Kidney glomerular epithelial cell (primary cell): ENCODE measurements around the gene C10orf53.

ENCODE experiments used
- DNase-seq: peaks from one replicate; lab custom pipeline; 2025; lab: John Stamatoyannopoulos, UW

The C10orf53 gene, protein sequence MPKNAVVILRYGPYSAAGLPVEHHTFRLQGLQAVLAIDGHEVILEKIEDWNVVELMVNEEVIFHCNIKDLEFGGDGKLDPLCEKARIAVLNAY

DNA sequence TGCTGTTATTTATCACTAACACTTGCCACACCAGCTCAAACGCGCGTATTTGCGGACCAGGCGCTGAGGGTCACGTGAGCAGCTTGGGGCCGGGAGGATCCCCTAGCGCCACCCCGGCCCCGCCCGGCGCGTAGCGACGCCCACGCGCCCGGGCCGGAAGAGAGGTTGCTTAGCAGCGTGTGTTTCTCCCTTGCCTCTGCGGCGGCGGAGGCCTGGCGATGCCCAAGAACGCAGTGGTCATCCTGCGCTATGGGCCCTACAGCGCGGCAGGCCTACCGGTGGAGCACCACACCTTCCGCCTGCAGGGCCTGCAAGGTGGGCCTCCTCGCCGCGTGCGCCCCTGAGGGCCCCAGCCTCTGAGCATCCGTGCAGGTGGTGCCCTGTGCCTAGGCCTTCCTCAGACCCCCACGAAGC, at the start of gene C10orf53:
Gene C10orf53, plus strand, starts transcription at position 172 of the 414 bp plus-strand sequence. Its CDS starts 47 bp downstream, at position 219.
- DNase-seq: peak; percentile 32

GRCh38 chr10:49631975-49632374, 47.5 kb upstream of the C10orf53 start:
- no peak for DNase-seq

- DNase-seq: no peak
These were observed 46.8 kb upstream of the C10orf53 start for GRCh38 chr10:49632406-49633317.

DNA sequence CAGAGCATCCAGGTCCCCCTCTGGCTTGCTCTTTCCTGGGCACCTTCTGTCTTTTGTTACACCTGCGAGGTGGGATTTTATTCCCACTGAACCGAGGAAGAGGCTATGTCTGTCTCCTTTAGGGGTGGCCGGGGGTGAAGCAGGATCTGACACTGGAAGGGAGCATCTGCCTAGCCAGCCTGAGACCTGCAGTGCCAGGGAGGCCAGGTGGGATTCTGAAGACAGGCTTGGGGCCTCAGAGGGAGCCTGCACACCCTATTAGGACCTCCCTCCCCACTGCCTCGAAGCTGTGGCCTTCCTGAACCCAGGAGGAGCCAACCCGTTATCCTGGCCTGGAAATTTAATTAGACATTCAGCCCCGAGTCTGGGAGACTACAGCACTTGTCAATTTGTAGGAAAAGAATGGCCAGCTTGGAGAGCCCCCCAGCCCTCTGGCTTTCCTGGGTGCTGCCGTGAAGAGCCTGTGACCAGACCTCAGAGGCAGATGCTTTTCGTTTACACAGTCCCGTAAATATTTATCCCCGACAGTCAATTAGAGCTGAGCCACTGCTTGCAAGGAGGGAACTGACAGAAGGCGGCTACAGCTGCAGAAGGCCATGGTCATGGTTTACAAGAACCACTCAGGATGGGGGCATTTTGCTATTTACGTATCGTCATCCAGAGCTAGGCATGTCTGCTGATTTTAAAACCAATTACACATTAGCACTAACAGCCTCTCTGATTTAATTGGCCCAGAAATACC, 46.0 kb upstream of the C10orf53 start:
- DNase-seq: no peak

DNA sequence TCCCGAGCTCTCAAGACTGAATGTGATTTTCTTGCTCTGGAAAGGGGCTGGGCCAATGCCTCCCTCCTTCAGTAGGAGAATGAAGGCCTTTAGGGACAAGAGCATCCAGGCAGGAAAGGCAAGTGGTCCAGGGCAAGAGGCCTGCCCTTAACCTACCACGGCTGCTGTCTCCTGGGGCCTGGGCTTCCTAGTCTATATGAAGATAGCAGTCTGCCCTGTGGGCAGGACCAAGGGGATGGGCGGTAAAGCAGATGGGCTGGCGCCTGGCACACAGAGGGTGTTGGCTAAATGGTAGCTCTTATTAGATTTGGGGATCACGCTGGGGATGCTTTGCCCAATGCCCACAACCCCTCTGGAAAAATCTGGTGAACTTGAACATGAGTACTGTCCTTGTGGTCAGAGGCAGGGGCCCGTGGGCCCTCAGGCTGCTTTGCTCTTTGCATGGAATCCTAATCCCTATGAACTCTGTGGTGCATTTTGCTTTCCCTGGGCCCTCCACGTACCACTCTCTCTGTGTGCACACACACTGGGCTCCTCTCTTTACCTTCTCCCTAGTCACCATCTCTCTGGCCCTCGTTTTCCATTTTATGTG, 45.3 kb upstream of the C10orf53 start:
- DNase-seq: no peak

- DNase-seq: no peak
These were observed 37.1 kb upstream of the C10orf53 start for GRCh38 chr10:49642311-49642710.

DNA sequence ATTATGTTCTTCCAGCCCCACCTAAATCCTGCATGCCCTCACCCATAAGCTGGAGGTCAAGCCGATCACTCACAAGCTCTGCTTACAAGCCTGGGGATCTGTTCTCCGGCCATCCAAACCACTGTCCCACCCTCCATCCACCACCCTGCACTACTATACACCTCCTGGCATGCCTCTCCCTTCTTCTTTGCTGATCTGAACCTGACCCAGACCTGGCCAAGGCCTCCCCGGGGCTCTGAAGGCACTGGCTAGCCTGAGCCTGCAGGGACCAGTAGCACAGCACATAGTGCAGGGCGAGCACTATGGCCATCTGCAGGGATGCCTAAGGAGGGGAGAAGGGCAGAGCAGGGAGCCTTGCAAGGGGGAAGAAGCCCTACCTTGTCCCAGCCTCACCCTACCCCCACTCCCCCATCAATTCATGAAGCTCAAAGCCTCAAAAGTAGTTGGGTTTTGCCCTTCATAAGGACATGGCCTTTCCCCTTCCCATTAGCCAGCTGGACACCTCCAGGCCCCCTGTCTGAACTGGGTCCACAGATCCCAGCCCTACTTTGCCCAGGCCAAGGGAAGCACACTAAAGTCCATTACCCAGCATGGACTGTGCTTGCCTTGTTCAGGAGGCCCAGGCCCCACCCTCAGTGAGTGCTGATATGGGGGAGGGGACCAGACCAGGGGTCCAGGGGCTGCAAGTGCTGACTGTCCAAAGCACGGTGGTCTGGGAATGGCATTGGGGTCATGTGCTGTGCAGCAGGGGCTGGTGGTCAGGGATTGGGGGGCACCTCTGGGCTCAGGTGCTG, 36.0 kb upstream of the C10orf53 start:
- no peak for DNase-seq

GRCh38 chr10:49644035-49644646, 35.3 kb upstream of the C10orf53 start:
- no peak for DNase-seq

GRCh38 chr10:49645417-49645816, 34.0 kb upstream of the C10orf53 start:
- no peak for DNase-seq

DNA sequence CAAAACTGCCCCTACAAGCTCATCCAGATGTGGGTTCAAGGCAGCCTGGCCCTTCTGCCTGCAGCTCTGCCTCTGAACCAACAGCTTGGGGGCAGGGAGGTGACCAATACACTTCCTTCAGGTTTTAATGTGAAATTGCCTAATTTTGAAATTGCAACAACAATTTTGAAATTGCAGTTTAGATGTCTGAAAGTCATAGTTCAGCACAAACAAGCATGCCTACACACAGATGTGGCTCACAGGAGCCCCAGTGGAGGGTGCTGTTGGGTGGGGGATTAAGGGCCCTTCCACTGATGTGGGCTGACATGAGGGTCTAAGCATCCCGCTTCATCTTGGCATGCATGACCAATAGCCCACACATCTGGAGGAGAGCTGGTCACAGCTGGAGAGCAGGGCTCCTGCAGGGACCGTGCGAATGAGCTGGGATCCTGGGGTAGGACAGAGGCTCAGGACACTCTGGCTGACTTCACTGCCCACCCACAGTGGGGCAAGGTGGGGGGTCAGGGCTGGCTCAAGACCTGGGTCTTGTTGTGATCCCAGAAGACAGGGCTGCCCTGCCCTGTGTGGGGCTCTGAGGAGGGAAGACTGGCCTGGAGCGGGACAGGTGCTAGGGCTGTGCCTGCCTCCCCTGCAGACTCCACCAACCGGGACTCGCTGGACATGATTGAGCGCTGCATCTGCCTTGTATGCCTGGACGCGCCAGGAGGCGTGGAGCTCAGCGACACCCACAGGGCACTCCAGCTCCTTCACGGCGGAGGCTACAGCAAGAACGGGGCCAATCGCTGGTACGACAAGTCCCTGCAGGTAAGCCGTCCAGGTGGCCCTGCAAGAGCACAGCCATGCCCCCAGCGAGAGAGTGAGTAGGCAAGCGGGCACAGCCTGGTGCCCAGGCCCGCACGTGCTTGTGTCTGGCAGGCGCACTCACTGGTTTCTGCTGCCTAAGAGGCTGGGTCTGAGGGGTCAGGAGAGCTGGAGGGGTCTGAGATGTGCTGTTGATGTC, 33.3 kb upstream of the C10orf53 start:
- DNase-seq: no peak

- DNase-seq: no peak
These were observed 31.9 kb upstream of the C10orf53 start for GRCh38 chr10:49647554-49647953.

- DNase-seq: no peak
These were observed 31.3 kb upstream of the C10orf53 start for GRCh38 chr10:49647985-49648795.

GRCh38 chr10:49649294-49649693, 30.2 kb upstream of the C10orf53 start:
- no peak for DNase-seq

DNA sequence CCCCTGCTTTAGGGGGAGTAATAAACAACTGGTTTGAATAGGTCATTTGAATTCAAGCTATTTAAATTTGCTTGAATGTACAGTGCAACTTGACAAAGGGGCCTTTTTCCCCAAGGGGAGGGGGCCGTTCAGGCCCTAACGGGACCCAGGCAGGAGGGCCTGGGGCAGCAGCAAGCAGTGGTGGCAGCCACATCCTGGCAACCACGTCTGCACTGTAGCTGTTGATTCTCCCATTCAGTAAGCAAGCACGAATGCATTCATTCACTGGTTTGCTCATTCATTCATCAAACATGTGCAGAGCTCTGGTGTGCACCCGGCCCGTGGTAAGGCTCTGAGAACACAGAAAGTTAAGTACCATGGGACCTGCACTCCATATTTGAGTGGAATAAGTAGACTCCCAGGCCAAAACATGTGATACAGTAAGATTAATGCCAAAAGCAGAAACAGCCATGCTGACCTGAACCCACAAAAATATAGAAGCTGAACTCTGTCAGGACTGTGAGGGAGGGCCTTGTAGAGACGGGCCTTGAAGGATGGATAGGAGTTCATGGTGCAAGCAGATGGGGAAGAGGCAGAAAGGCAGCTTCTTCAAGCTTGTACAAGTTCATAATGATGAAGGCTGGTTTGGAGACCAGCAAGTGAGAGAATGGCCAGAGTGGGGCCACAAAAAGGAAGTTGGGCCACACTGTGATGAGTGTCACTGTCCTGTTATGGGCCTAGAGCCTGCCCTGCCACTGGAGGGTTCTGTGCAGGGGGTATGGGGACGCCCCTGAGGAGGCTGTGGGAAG, 29.3 kb upstream of the C10orf53 start:
- no peak for DNase-seq

DNA sequence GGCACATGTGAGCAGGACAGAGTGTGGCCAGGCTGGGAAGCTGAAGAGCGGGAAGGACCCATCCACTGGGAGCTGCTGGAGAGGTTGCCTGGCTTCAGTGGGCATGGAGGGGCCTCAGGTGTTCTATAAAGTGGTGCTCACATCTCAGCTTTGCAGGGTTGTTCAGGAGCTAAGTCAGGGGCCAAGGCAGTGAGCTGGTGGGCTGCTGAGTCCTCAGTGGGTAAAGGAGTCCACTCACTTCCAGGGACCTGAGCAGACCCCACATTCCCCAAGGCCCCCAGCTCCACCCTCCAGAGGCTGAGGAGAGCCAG, 28.8 kb upstream of the C10orf53 start:
- DNase-seq: no peak

- no peak for DNase-seq
These were observed 28.2 kb upstream of the C10orf53 start for GRCh38 chr10:49651039-49651835.

DNA sequence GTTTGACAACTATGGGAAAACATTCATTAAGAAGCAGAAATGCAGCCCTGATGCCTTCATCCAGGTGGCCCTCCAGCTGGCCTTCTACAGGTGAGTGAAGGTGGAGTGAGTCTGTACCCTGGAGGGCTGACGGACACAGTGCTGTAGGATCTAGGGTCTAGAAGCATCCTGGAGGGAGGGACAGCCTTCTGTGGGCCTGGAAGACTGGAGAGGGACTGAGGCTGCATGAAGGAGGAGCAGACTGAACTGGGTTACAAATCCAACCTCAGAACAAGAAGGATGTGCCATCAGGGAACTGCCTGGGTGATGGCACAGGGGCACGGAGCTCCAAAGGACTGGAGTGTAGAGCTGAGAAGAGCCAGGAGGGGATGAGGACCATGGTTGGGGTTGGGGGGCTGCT, 27.5 kb upstream of the C10orf53 start:
- no peak for DNase-seq
